ENCODE measurements around the gene ASCL1. TPM values are rescaled to one million over a fixed set of nuclear protein-coding genes. Genes with fewer than 3 reads are reported as not detected.
A peak's percentile ranks its signal among the peaks of the same experiment; 100 is the strongest.

The ASCL1 gene
- total and polyA plus RNA-seq, 2 of the 13 experiments (the other 11 are each of a cell fraction or from before 2014, with no cell fraction given): not detected

DNA sequence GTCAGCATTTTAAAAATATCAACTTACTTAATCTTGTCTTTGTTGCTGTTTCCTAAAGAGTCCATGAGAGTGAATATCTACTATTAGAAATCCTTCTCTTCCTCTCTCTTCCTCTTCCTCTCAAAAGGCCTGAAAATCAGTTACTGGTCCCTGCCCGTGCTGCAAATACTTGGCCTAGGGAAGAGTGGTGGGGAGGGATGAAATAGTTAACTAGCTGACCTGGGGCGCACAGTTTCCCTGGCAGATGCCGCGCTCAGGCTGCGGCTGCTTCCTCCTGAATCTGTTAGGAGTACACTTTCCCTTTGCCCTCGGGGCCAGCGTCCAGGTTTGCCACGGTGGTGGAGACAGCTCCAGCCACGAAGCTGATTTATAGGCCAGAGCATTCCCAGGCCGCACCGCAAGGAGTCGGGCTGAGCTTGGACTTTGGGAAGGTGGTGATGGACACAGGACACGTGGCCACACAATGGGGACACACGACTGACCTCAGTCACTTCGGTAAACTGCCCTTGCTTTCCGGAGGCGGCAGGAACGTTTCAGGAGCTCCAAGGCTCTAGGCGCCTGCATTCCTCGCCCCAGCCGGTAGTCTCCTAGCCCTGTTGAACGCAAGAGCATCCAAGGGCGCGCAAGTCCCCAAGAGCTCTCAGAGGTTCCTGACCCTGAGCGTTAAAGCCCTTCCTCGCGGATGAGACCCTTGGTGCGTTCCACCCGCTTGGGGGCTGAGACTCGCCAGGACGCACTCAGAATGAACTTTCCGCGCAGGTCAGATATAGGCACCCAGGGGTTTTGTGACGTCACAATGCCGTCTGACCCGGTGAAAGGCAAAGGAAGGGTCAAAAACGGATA lies 7.1 kb upstream of the ASCL1 start (continued):
- no peak for TF ChIP-seq ZNF136 (CRISPR knock-in tag; IDR thresholded peaks at IDR 0.05; ENCODE audit: low read depth)
- TF ChIP-seq TBX2 (CRISPR knock-in tag; IDR thresholded peaks at IDR 0.05; ENCODE audit: borderline replicate concordance): no peak
- TF ChIP-seq ZFP1 (CRISPR knock-in tag; IDR thresholded peaks at IDR 0.05): no peak
- TF ChIP-seq MED8 (CRISPR knock-in tag; IDR thresholded peaks at IDR 0.05; ENCODE audit: insufficient replicate concordance): no peak
- no peak for TF ChIP-seq STAT5B (CRISPR knock-in tag; IDR thresholded peaks at IDR 0.05)
- no peak for TF ChIP-seq DR1 (CRISPR knock-in tag; IDR thresholded peaks at IDR 0.05)
- TF ChIP-seq HDAC6 (IDR thresholded peaks at IDR 0.05; ENCODE audit: low read depth, low read length): no peak
- no peak for TF ChIP-seq ZNF616 (CRISPR knock-in tag; IDR thresholded peaks at IDR 0.05; ENCODE audit: low read depth)
- no peak for TF ChIP-seq NFATC3 (CRISPR knock-in tag; IDR thresholded peaks at IDR 0.05)
- TF ChIP-seq, protein P1, sequence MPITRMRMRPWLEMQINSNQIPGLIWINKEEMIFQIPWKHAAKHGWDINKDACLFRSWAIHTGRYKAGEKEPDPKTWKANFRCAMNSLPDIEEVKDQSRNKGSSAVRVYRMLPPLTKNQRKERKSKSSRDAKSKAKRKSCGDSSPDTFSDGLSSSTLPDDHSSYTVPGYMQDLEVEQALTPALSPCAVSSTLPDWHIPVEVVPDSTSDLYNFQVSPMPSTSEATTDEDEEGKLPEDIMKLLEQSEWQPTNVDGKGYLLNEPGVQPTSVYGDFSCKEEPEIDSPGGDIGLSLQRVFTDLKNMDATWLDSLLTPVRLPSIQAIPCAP (CRISPR knock-in tag; IDR thresholded peaks at IDR 0.05; ENCODE audit: low read depth): no peak
- TF ChIP-seq, protein P2, sequence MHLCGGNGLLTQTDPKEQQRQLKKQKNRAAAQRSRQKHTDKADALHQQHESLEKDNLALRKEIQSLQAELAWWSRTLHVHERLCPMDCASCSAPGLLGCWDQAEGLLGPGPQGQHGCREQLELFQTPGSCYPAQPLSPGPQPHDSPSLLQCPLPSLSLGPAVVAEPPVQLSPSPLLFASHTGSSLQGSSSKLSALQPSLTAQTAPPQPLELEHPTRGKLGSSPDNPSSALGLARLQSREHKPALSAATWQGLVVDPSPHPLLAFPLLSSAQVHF (CRISPR knock-in tag; IDR thresholded peaks at IDR 0.05): no peak
- TF ChIP-seq ZNF709 (CRISPR knock-in tag; IDR thresholded peaks at IDR 0.05): 0 out of 2 replicates have a peak, but pooled peaks have one; percentile 55
- TF ChIP-seq TRIM24 (CRISPR knock-in tag; IDR thresholded peaks at IDR 0.05): no peak
- TF ChIP-seq, protein P3, sequence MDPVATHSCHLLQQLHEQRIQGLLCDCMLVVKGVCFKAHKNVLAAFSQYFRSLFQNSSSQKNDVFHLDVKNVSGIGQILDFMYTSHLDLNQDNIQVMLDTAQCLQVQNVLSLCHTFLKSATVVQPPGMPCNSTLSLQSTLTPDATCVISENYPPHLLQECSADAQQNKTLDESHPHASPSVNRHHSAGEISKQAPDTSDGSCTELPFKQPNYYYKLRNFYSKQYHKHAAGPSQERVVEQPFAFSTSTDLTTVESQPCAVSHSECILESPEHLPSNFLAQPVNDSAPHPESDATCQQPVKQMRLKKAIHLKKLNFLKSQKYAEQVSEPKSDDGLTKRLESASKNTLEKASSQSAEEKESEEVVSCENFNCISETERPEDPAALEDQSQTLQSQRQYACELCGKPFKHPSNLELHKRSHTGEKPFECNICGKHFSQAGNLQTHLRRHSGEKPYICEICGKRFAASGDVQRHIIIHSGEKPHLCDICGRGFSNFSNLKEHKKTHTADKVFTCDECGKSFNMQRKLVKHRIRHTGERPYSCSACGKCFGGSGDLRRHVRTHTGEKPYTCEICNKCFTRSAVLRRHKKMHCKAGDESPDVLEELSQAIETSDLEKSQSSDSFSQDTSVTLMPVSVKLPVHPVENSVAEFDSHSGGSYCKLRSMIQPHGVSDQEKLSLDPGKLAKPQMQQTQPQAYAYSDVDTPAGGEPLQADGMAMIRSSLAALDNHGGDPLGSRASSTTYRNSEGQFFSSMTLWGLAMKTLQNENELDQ (CRISPR knock-in tag; IDR thresholded peaks at IDR 0.05; ENCODE audit: borderline replicate concordance): no peak
- no peak for TF ChIP-seq ZNF549 (CRISPR knock-in tag; IDR thresholded peaks at IDR 0.05)
- TF ChIP-seq, protein P4, sequence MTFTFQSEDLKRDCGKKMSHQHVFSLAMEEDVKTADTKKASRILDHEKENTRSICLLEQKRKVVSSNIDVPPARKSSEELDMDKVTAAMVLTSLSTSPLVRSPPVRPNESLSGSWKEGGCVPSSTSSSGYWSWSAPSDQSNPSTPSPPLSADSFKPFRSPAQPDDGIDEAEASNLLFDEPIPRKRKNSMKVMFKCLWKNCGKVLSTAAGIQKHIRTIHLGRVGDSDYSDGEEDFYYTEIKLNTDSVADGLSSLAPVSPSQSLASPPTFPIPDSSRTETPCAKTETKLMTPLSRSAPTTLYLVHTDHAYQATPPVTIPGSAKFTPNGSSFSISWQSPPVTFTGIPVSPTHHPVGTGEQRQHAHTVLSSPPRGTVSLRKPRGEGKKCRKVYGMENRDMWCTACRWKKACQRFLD (CRISPR knock-in tag; IDR thresholded peaks at IDR 0.05; ENCODE audit: borderline replicate concordance): no peak
- no peak for TF ChIP-seq ZNF703 (CRISPR knock-in tag; IDR thresholded peaks at IDR 0.05; ENCODE audit: borderline replicate concordance)
- TF ChIP-seq, protein P5, sequence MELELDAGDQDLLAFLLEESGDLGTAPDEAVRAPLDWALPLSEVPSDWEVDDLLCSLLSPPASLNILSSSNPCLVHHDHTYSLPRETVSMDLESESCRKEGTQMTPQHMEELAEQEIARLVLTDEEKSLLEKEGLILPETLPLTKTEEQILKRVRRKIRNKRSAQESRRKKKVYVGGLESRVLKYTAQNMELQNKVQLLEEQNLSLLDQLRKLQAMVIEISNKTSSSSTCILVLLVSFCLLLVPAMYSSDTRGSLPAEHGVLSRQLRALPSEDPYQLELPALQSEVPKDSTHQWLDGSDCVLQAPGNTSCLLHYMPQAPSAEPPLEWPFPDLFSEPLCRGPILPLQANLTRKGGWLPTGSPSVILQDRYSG (CRISPR knock-in tag; IDR thresholded peaks at IDR 0.05): no peak
- no peak for TF ChIP-seq ZNF790 (CRISPR knock-in tag; IDR thresholded peaks at IDR 0.05; ENCODE audit: borderline replicate concordance)
- TF ChIP-seq ZBTB7A (CRISPR knock-in tag; IDR thresholded peaks at IDR 0.05): no peak
- no peak for TF ChIP-seq PAWR (CRISPR knock-in tag; IDR thresholded peaks at IDR 0.05; ENCODE audit: borderline replicate concordance)
- TF ChIP-seq ZFX (CRISPR knock-in tag; IDR thresholded peaks at IDR 0.05; ENCODE audit: low read depth): peak; percentile 83
- TF ChIP-seq, protein P6, sequence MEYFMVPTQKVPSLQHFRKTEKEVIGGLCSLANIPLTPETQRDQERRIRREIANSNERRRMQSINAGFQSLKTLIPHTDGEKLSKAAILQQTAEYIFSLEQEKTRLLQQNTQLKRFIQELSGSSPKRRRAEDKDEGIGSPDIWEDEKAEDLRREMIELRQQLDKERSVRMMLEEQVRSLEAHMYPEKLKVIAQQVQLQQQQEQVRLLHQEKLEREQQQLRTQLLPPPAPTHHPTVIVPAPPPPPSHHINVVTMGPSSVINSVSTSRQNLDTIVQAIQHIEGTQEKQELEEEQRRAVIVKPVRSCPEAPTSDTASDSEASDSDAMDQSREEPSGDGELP (IDR thresholded peaks at IDR 0.05; ENCODE audit: borderline replicate concordance, low read depth): no peak

All from HepG2 (cell line).